HG03060 (cell line): ENCODE results near the gene EEF1AKMT3.

Experiments used
- ATAC-seq: cut with Tn5 transposase; IDR thresholded peaks from one replicate; pipeline ENCODE4 v1.9.1; 2021; ENCODE audit warnings: low read depth, moderate number of reproducible peaks; ENCODE audit not compliant: unreplicated experiment

Gene EEF1AKMT3

GRCh38 chr12:57772429-57773322 lies at the start of gene EEF1AKMT3:
TSS of gene EEF1AKMT3 (plus strand) at chr12:57772614. CDS start at chr12:57772725, 111 bp downstream.
- no peak for ATAC-seq

- no peak for ATAC-seq
Observed at GRCh38 chr12:57722716-57723629, 49.4 kb upstream of the EEF1AKMT3 start.

- no peak for ATAC-seq
Observed at GRCh38 chr12:57723630-57723962, 48.8 kb upstream of the EEF1AKMT3 start.

- ATAC-seq = no peak
Observed at GRCh38 chr12:57724003-57724935, 48.1 kb upstream of the EEF1AKMT3 start.

GRCh38 chr12:57724936-57725740 lies 47.3 kb upstream of the EEF1AKMT3 start:
- ATAC-seq = no peak

GRCh38 chr12:57725851-57726150 lies 46.6 kb upstream of the EEF1AKMT3 start:
- ATAC-seq = no peak

GRCh38 chr12:57726151-57726883 lies 46.1 kb upstream of the EEF1AKMT3 start:
- no peak for ATAC-seq

GRCh38 chr12:57726884-57727757 lies 45.3 kb upstream of the EEF1AKMT3 start:
- ATAC-seq = no peak

- no peak for ATAC-seq
Observed at GRCh38 chr12:57727758-57728395, 44.5 kb upstream of the EEF1AKMT3 start.

- ATAC-seq = no peak
Observed at GRCh38 chr12:57729321-57729844, 43.0 kb upstream of the EEF1AKMT3 start.

GRCh38 chr12:57730336-57731067 lies 41.9 kb upstream of the EEF1AKMT3 start:
- ATAC-seq = no peak

- ATAC-seq = no peak
Observed at GRCh38 chr12:57731411-57732080, 40.9 kb upstream of the EEF1AKMT3 start.

- ATAC-seq = no peak
Observed at GRCh38 chr12:57732270-57732669, 40.1 kb upstream of the EEF1AKMT3 start.

- ATAC-seq = no peak
Observed at GRCh38 chr12:57732726-57733593, 39.5 kb upstream of the EEF1AKMT3 start.

- ATAC-seq = no peak
Observed at GRCh38 chr12:57733928-57734327, 38.5 kb upstream of the EEF1AKMT3 start.
